Fibroblast of lung (primary cell): ENCODE results near the gene SELENOK. TPM values are rescaled to one million over a fixed set of nuclear protein-coding genes. Genes with fewer than 3 reads are reported as not detected.
A peak's percentile ranks its signal among the peaks of the same experiment; 100 is the strongest.

Source experiments
- DNase-seq, 2 donors: peaks; one replicate each; pipeline versions ENCODE4 v3.0.0 to v3.0.0-alpha.2; 2010; ENCODE audit warnings: low read depth in 2 of 2
- H2AFZ ChIP-seq: 2 replicates; pipeline ENCODE4 v1.5.1; 2012; ENCODE audit warnings: low read length, control low read depth, inconsistent platforms
- H3K27ac ChIP-seq: 2 replicates; pipeline ENCODE4 v1.5.1; 2011; ENCODE audit warnings: low read length, control low read depth; ENCODE audit not compliant: insufficient read depth
- H3K27me3 ChIP-seq: 2 replicates; pipeline ENCODE4 v1.5.1; 2011; ENCODE audit warnings: mild to moderate bottlenecking, low read length; ENCODE audit not compliant: control insufficient read depth, insufficient read depth
- H3K36me3 ChIP-seq: 2 replicates; pipeline ENCODE4 v1.5.1; 2011; ENCODE audit warnings: low read length; ENCODE audit not compliant: control insufficient read depth, insufficient read depth
- H3K4me1 ChIP-seq: 2 replicates; pipeline ENCODE4 v1.5.1; 2011; ENCODE audit warnings: low read length; ENCODE audit not compliant: control insufficient read depth, insufficient read depth; ENCODE audit errors: extremely low read depth
- H3K4me2 ChIP-seq: 2 replicates; pipeline ENCODE4 v1.5.1; 2011; ENCODE audit warnings: low read length, control low read depth; ENCODE audit not compliant: insufficient read depth; ENCODE audit errors: extremely low read depth
- H3K4me3 ChIP-seq, 4 experiments: fragments of 200-600 bp in 1 of 4; sonication (generic) in 1 of 4; replicated peaks in 1 of 4; 2 replicates each; pipeline ENCODE4 v1.5.1; 2011 to 2016; ENCODE audit warnings: low read length in 4 of 4, low read depth in 3 of 4, mild to moderate bottlenecking in 3 of 4, control low read depth in 2 of 4, inconsistent platforms in 1 of 4, mixed read lengths in 1 of 4; ENCODE audit not compliant: insufficient read depth in 1 of 4; ENCODE audit errors: control extremely low read depth in 1 of 4
- H3K79me2 ChIP-seq: 2 replicates; pipeline ENCODE4 v1.5.1; 2012; ENCODE audit warnings: mild to moderate bottlenecking, low read length, inconsistent platforms; ENCODE audit not compliant: control insufficient read depth, insufficient read depth
- H3K9ac ChIP-seq: 2 replicates; pipeline ENCODE4 v1.5.1; 2011; ENCODE audit warnings: mild to moderate bottlenecking, low read length, control low read depth; ENCODE audit not compliant: insufficient read depth
- H3K9me3 ChIP-seq: 2 replicates; pipeline ENCODE4 v1.5.1; 2012; ENCODE audit warnings: low read depth, low read length; ENCODE audit not compliant: control insufficient read depth, insufficient read depth
- H4K20me1 ChIP-seq: 2 replicates; pipeline ENCODE4 v1.5.1; 2011; ENCODE audit warnings: low read length; ENCODE audit not compliant: control insufficient read depth, insufficient read depth; ENCODE audit errors: extremely low read depth
- EZH2 ChIP-seq: IDR thresholded peaks from 2 replicates; pipeline ENCODE4 v1.5.1; 2012; ENCODE audit warnings: low read length, control low read depth, mild to moderate bottlenecking; ENCODE audit errors: missing control alignments
- polyA plus RNA-seq, 2 donors: library from polyadenylated mRNA; depleted of rRNA in 1 of 2; stranded (reverse) in 1 of 2; unstranded in 1 of 2; fragments of >200 nt; gene quantifications; 2 replicates each; pipeline ENCODE4 v1.2.1, GENCODE V29; 2011 to 2012; ENCODE audit warnings: missing spikeins in 1 of 2
- total RNA-seq: library from RNA; depleted of rRNA; stranded (reverse); fragments of >200 nt; gene quantifications from 2 replicates; pipeline ENCODE4 v1.2.1, GENCODE V29; 2014
- TF ChIP-seq, protein P1 (sequence below), 2 donors: IDR thresholded peaks in 1 of 2; conservative IDR thresholded peaks in 1 of 2; 1 replicate in 1 of 2; 2 replicates in 1 of 2; pipeline ENCODE4 v1.5.1; 2011 to 2012; ENCODE audit warnings: low read length in 2 of 2, control low read depth in 1 of 2, inconsistent platforms in 1 of 2, low read depth in 1 of 2, mild to moderate bottlenecking in 1 of 2

Gene SELENOK
- total and polyA plus RNA-seq, 2 donors (not counting 1 experiment from before 2014, with no cell fraction given): 26.9 to 40.1 TPM

DNA sequence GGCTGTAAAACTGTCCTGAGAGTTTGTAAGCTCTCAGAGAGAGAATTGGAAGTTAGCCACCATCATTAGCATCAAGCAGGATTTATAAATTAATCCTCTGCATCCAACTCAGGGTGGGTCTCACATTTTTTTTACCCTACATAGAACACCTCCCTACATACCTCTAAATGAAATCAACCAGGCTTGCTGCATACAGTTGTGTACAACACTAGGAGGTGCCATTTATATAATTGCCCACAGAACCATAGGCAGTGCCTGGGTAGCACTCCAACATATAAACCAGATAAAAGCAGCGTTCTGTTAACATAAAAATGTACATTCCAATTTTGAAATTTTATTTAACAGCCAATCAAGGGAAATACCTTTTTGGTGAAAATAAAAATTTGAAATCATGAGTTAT lies 48.2 kb upstream of the SELENOK start:
- no peaks in the 10 kb centered on the region for H4K20me1 ChIP-seq
- no peak for DNase-seq
- H2AFZ ChIP-seq: no peak overlapping the region
- H3K27ac ChIP-seq: no peak overlapping the region
- no peak overlapping the region for H3K9ac ChIP-seq
- no peak overlapping the region for H3K4me3 ChIP-seq
- H3K9me3 ChIP-seq: no peaks in the 10 kb centered on the region
- no peaks in the 10 kb centered on the region for H3K79me2 ChIP-seq
- H3K27me3 ChIP-seq: no peaks in the 10 kb centered on the region
- TF ChIP-seq EZH2: no peak
- no peaks in the 10 kb centered on the region for H3K4me1 ChIP-seq
- H3K4me2 ChIP-seq: no peak overlapping the region
- H3K36me3 ChIP-seq: no peaks in the 10 kb centered on the region

DNA sequence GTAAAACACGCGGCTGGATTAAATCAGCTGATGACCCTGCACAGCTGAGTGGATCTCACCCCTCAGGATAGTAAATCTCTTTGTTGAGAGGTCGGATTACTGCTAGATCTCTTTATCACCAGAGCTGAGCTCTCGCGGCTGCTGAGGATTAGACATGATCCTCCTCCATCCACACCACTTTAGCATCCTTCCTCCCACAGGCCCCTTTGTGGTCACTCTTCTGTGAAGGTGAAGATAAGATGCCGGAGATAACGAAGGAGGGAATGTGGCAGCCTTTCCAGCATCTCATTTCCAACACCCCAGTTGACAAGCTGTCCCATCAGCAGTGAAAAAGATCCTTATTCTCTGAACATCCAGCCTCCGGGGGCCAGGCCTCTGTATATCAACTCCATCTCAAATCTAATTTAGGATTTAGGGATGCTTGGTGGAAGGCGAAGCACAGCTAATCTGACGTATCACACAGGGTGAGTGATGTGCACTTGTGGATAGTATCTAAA lies 47.5 kb upstream of the SELENOK start:
- Histone ChIP-seq H2AFZ (no peak overlapping the region), H3K4me1 (no peaks in the 10 kb centered on the region), H3K9me3 (no peaks in the 10 kb centered on the region), H3K4me3 (no peak overlapping the region), H3K4me2 (no peak overlapping the region), H3K9ac (no peak overlapping the region), H3K27ac (no peak overlapping the region), H3K27me3 (no peaks in the 10 kb centered on the region), H4K20me1 (no peaks in the 10 kb centered on the region), H3K79me2 (no peaks in the 10 kb centered on the region), H3K36me3 (no peaks in the 10 kb centered on the region)
- TF ChIP-seq, protein P1, sequence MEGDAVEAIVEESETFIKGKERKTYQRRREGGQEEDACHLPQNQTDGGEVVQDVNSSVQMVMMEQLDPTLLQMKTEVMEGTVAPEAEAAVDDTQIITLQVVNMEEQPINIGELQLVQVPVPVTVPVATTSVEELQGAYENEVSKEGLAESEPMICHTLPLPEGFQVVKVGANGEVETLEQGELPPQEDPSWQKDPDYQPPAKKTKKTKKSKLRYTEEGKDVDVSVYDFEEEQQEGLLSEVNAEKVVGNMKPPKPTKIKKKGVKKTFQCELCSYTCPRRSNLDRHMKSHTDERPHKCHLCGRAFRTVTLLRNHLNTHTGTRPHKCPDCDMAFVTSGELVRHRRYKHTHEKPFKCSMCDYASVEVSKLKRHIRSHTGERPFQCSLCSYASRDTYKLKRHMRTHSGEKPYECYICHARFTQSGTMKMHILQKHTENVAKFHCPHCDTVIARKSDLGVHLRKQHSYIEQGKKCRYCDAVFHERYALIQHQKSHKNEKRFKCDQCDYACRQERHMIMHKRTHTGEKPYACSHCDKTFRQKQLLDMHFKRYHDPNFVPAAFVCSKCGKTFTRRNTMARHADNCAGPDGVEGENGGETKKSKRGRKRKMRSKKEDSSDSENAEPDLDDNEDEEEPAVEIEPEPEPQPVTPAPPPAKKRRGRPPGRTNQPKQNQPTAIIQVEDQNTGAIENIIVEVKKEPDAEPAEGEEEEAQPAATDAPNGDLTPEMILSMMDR (conservative IDR thresholded peaks at IDR 0.05 in 1 of 2, IDR thresholded peaks at IDR 0.05 in 1 of 2; ENCODE audit: low read depth in 1 of 2, low read length in 2 of 2): no peak
- TF ChIP-seq EZH2: no peak
- DNase-seq: no peak

DNA sequence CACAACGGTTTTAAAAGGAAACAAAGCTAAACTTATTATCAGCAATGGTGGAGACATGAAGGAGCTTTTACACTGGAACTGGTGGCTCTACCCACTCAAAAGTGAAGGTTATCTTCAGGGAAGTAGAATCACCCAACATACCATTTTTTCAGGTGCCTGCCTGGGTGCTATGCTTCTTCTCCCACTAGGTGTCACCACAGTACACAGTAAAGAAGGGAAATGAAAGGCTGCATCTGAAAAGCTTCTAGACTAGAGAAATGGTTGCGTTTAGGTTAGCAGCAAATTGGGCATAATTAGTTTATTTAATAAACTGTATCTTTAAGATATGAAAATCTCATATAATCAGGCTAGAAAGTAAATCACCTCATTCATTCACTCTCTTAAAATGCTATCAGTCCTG lies 47.0 kb upstream of the SELENOK start:
- DNase-seq: peak; percentile 41 to 56

More for the DNA sequence above, 47.0 kb upstream of the SELENOK start:
- Histone ChIP-seq H3K4me2 (no peak overlapping the region), H3K79me2 (no peaks in the 10 kb centered on the region), H3K4me1 (no peaks in the 10 kb centered on the region), H4K20me1 (no peaks in the 10 kb centered on the region), H3K9ac (no peak overlapping the region), H2AFZ (no peak overlapping the region), H3K4me3 (no peak overlapping the region), H3K36me3 (no peaks in the 10 kb centered on the region), H3K9me3 (no peaks in the 10 kb centered on the region), H3K27me3 (no peaks in the 10 kb centered on the region), H3K27ac (no peak overlapping the region)
- no peak for TF ChIP-seq EZH2
- TF ChIP-seq, protein P1 (conservative IDR thresholded peaks at IDR 0.05 in 1 of 2, IDR thresholded peaks at IDR 0.05 in 1 of 2; ENCODE audit: low read depth in 1 of 2, low read length in 2 of 2): peak; percentile 88 to 90
